Brain microvascular endothelial cell (primary cell): ENCODE measurements around the gene CEACAM18.

Source experiments
- DNase-seq: peaks from one replicate; pipeline ENCODE4 v3.0.0-alpha.2; 2020
- H3K27ac ChIP-seq: fragments of 250-450 bp; sonication (Bioruptor Pico); 2 replicates; pipeline ENCODE4 v1.5.1; 2020; ENCODE audit warnings: mild to moderate bottlenecking, moderate library complexity
- H3K27me3 ChIP-seq: fragments of 250-450 bp; sonication (Bioruptor Pico); replicated peaks from 2 replicates; pipeline ENCODE4 v1.5.1; 2020; ENCODE audit warnings: mild to moderate bottlenecking
- H3K36me3 ChIP-seq: fragments of 250-450 bp; sonication (Bioruptor Pico); replicated peaks from 2 replicates; pipeline ENCODE4 v1.5.1; 2020; ENCODE audit warnings: mild to moderate bottlenecking
- H3K4me3 ChIP-seq: 2 replicates; pipeline ENCODE4 v1.5.1; 2011; ENCODE audit warnings: low read depth, mild to moderate bottlenecking, control low read depth, low read length, moderate library complexity
- in situ Hi-C: cut with HindIII; loops from 2 replicates; pipeline ENCODE4 v1.10.0; 2017; ENCODE audit warnings: low sequenced_read_pairs, low pct_ligation_motif_present
- TF ChIP-seq, protein P1 (sequence below): IDR thresholded peaks from 2 replicates; pipeline ENCODE4 v1.5.1; 2011; ENCODE audit warnings: low read depth, mild to moderate bottlenecking, moderate library complexity, low read length, control low read depth, inconsistent platforms; ENCODE audit errors: missing control alignments

The CEACAM18 gene

DNA sequence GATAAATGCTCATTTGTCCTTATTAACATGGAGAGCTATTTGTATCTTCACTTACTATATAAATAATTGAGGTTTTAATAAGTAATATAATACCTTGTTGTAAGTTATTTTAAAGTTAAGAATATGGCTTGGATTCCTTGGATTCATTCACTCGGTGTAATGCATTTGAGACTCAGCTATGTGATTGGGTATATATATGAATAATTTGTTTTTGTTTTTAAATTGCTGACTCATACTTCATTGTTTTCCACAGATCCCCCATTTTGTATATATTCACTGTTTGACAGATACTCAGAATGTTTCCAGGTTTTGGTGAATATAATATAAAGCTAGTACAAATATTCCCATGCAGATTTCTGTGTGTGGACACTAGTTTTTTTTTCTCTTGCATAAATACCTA is 6.8 kb upstream of the CEACAM18 start:
- in situ Hi-C loops = no loop called here
- H3K36me3 ChIP-seq = no peaks in the 10 kb centered on the region
- no peak for DNase-seq
- H3K27me3 ChIP-seq = no peaks in the 10 kb centered on the region
- TF ChIP-seq, protein P1, sequence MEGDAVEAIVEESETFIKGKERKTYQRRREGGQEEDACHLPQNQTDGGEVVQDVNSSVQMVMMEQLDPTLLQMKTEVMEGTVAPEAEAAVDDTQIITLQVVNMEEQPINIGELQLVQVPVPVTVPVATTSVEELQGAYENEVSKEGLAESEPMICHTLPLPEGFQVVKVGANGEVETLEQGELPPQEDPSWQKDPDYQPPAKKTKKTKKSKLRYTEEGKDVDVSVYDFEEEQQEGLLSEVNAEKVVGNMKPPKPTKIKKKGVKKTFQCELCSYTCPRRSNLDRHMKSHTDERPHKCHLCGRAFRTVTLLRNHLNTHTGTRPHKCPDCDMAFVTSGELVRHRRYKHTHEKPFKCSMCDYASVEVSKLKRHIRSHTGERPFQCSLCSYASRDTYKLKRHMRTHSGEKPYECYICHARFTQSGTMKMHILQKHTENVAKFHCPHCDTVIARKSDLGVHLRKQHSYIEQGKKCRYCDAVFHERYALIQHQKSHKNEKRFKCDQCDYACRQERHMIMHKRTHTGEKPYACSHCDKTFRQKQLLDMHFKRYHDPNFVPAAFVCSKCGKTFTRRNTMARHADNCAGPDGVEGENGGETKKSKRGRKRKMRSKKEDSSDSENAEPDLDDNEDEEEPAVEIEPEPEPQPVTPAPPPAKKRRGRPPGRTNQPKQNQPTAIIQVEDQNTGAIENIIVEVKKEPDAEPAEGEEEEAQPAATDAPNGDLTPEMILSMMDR = no peak
- no peak overlapping the region for H3K4me3 ChIP-seq
- H3K27ac ChIP-seq = no peak overlapping the region

DNA sequence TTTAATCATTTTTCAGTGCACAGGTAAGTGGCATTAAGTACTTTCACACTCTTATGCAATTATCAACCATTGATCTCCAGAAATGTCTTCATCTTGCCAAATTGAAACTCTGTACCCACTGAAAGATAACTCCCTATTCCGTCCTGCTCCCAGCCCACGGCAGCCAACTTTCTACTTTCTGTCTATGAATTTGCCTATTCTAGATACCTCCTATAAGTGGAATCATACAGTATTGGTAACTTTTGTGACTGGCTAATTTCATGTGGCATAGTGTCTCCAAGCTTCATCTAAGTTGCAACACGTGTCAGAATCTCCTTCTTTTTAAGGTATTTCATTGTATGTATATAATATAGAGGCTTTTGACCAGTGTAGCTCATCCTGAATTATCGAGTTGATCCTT is 5.7 kb upstream of the CEACAM18 start:
- Histone ChIP-seq H3K27ac (no peak overlapping the region), H3K27me3 (no peaks in the 10 kb centered on the region), H3K36me3 (no peaks in the 10 kb centered on the region), H3K4me3 (no peak overlapping the region)
- DNase-seq = no peak
- in situ Hi-C loops = no loop called here
- TF ChIP-seq, protein P1 = no peak

DNA sequence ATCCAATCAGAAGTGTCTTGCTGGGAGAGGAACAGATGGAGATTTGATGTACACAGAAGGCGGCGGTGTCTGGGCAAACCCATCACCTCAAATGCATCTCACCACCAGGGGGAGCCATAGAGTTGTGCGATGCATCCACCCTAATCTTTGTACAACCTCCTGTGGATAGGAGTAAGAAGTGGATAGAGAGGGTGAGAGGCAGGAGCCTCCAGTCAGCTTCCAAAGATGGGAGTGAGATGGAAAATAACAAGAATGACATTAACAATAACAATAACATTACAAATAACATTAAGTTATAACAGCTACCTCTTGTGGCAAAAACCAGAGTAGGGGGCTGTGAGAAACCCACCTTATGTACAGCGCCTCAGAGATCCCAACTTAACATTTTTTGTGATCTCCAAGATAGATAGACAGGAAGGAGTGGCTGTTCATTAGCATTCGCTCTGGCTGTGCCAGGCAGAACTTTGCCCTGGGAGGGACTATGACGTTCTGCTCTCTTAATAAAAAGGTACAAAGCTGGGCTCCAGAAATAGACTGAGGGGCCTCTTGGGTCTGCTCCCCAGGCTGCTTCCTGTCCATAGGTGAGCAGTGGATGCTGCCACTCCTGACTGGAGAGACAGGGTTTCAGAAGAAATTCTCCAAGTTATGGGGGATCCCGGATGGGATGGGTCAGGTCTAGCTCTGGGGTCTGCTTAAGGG is 5.2 kb upstream of the CEACAM18 start:
- no peak overlapping the region for H3K27ac ChIP-seq
- in situ Hi-C loops = no loop called here
- DNase-seq = peak; percentile 77
- TF ChIP-seq, protein P1 = peak; percentile 87
- H3K4me3 ChIP-seq = no peak overlapping the region
- H3K27me3 ChIP-seq = no peaks in the 10 kb centered on the region
- no peaks in the 10 kb centered on the region for H3K36me3 ChIP-seq

DNA sequence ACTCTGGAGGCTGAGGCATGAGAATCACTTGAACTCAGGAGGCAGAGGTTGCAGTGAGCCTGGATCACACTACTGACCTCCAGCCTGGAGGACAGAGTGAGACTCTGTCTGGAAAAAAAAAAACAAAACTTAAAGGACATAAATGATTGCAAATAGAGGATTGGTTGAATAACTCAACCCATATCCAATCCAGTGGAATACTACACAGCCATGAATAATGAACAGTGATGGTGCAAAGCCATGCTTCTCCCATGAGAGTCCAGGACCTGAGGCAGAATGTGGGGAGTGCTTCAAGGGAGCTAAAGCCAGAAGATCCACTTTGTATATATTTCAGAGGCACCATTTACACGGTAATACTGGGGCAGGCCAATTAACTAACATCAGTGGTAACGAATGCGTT is 2.2 kb upstream of the CEACAM18 start:
- in situ Hi-C loops = no loop called here
- Histone ChIP-seq H3K36me3 (no peaks in the 10 kb centered on the region), H3K4me3 (no peak overlapping the region), H3K27ac (no peak overlapping the region), H3K27me3 (no peaks in the 10 kb centered on the region)
- DNase-seq = no peak
- TF ChIP-seq, protein P1 = no peak

DNA sequence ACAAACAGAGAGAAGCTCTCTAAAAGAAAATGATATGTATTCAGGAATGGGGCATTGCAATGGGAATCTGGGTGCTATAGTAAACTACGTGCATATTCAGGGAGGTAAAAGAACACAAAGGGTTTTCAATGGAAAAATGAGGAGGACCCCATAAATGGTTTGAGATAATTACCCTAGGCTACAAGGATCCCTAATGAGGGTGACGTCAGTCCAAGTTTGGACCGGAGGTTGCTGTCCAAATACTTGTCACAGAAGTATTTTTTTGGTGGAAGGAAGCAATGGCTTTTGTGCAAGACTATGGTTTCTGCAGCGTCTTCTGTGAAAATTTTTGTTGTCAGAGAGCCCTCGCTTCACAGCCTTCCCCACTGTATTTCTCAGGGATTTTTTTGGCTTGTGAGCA is 995 bp upstream of the CEACAM18 start:
- no peaks in the 10 kb centered on the region for H3K27me3 ChIP-seq
- TF ChIP-seq, protein P1 = no peak
- H3K27ac ChIP-seq = no peak overlapping the region
- no peak overlapping the region for H3K4me3 ChIP-seq
- H3K36me3 ChIP-seq = no peaks in the 10 kb centered on the region
- no peak for DNase-seq
- in situ Hi-C loops = no loop called here
